Fibroblast of lung (primary cell): ENCODE results near the gene SMIM7. TPM values are rescaled to one million over a fixed set of nuclear protein-coding genes. Genes with fewer than 3 reads are reported as not detected.
A peak's percentile ranks its signal among the peaks of the same experiment; 100 is the strongest.

Experiments used
- DNase-seq, 2 donors: peaks; one replicate each; pipeline versions ENCODE4 v3.0.0 to v3.0.0-alpha.2; 2010; ENCODE audit warnings: low read depth in 2 of 2
- H2AFZ ChIP-seq: 2 replicates; pipeline ENCODE4 v1.5.1; 2012; ENCODE audit warnings: low read length, control low read depth, inconsistent platforms
- H3K27ac ChIP-seq: 2 replicates; pipeline ENCODE4 v1.5.1; 2011; ENCODE audit warnings: low read length, control low read depth; ENCODE audit not compliant: insufficient read depth
- H3K27me3 ChIP-seq: 2 replicates; pipeline ENCODE4 v1.5.1; 2011; ENCODE audit warnings: mild to moderate bottlenecking, low read length; ENCODE audit not compliant: control insufficient read depth, insufficient read depth
- H3K36me3 ChIP-seq: 2 replicates; pipeline ENCODE4 v1.5.1; 2011; ENCODE audit warnings: low read length; ENCODE audit not compliant: control insufficient read depth, insufficient read depth
- H3K4me1 ChIP-seq: 2 replicates; pipeline ENCODE4 v1.5.1; 2011; ENCODE audit warnings: low read length; ENCODE audit not compliant: control insufficient read depth, insufficient read depth; ENCODE audit errors: extremely low read depth
- H3K4me2 ChIP-seq: 2 replicates; pipeline ENCODE4 v1.5.1; 2011; ENCODE audit warnings: low read length, control low read depth; ENCODE audit not compliant: insufficient read depth; ENCODE audit errors: extremely low read depth
- H3K4me3 ChIP-seq, 4 experiments: fragments of 200-600 bp in 1 of 4; sonication (generic) in 1 of 4; replicated peaks in 1 of 4; 2 replicates each; pipeline ENCODE4 v1.5.1; 2011 to 2016; ENCODE audit warnings: low read length in 4 of 4, low read depth in 3 of 4, mild to moderate bottlenecking in 3 of 4, control low read depth in 2 of 4, inconsistent platforms in 1 of 4, mixed read lengths in 1 of 4; ENCODE audit not compliant: insufficient read depth in 1 of 4; ENCODE audit errors: control extremely low read depth in 1 of 4
- H3K79me2 ChIP-seq: 2 replicates; pipeline ENCODE4 v1.5.1; 2012; ENCODE audit warnings: mild to moderate bottlenecking, low read length, inconsistent platforms; ENCODE audit not compliant: control insufficient read depth, insufficient read depth
- H3K9ac ChIP-seq: 2 replicates; pipeline ENCODE4 v1.5.1; 2011; ENCODE audit warnings: mild to moderate bottlenecking, low read length, control low read depth; ENCODE audit not compliant: insufficient read depth
- H3K9me3 ChIP-seq: 2 replicates; pipeline ENCODE4 v1.5.1; 2012; ENCODE audit warnings: low read depth, low read length; ENCODE audit not compliant: control insufficient read depth, insufficient read depth
- H4K20me1 ChIP-seq: 2 replicates; pipeline ENCODE4 v1.5.1; 2011; ENCODE audit warnings: low read length; ENCODE audit not compliant: control insufficient read depth, insufficient read depth; ENCODE audit errors: extremely low read depth
- CTCF ChIP-seq, 2 donors: IDR thresholded peaks in 1 of 2; conservative IDR thresholded peaks in 1 of 2; 1 replicate in 1 of 2; 2 replicates in 1 of 2; pipeline ENCODE4 v1.5.1; 2011 to 2012; ENCODE audit warnings: low read length in 2 of 2, control low read depth in 1 of 2, inconsistent platforms in 1 of 2, low read depth in 1 of 2, mild to moderate bottlenecking in 1 of 2
- EZH2 ChIP-seq: IDR thresholded peaks from 2 replicates; pipeline ENCODE4 v1.5.1; 2012; ENCODE audit warnings: low read length, control low read depth, mild to moderate bottlenecking; ENCODE audit errors: missing control alignments
- polyA plus RNA-seq, 2 donors: library from polyadenylated mRNA; depleted of rRNA in 1 of 2; stranded (reverse) in 1 of 2; unstranded in 1 of 2; fragments of >200 nt; gene quantifications; 2 replicates each; pipeline ENCODE4 v1.2.1, GENCODE V29; 2011 to 2012; ENCODE audit warnings: missing spikeins in 1 of 2
- total RNA-seq: library from RNA; depleted of rRNA; stranded (reverse); fragments of >200 nt; gene quantifications from 2 replicates; pipeline ENCODE4 v1.2.1, GENCODE V29; 2014

SMIM7 gene
- total and polyA plus RNA-seq, 2 donors (not counting 1 experiment from before 2014, with no cell fraction given): 58.1 to 91.4 TPM

GRCh38 chr19:16605553-16605994, 54.4 kb downstream of the SMIM7 start:
- H3K27ac ChIP-seq: no peak overlapping the region
- H4K20me1 ChIP-seq: no peaks in the 10 kb centered on the region
- H3K4me2 ChIP-seq: no peak overlapping the region

GRCh38 chr19:16605115-16605514, 54.8 kb downstream of the SMIM7 start:
- no peak for TF ChIP-seq EZH2
- no peak for TF ChIP-seq CTCF (conservative IDR thresholded peaks at IDR 0.05 in 1 of 2, IDR thresholded peaks at IDR 0.05 in 1 of 2; ENCODE audit: low read depth in 1 of 2, low read length in 2 of 2)
- Histone ChIP-seq H3K4me3 (no peak overlapping the region), H3K9ac (no peak overlapping the region), H3K79me2 (peaks cover 85% of the 10 kb centered on the region), H3K27me3 (no peaks in the 10 kb centered on the region), H3K4me1 (peaks cover 6% of the 10 kb centered on the region), H2AFZ (no peak overlapping the region), H3K36me3 (peaks cover 1% of the 10 kb centered on the region), H3K4me2 (no peak overlapping the region), H3K27ac (no peak overlapping the region), H4K20me1 (no peaks in the 10 kb centered on the region), H3K9me3 (no peaks in the 10 kb centered on the region)
- DNase-seq: no peak

More at GRCh38 chr19:16605553-16605994, 54.4 kb downstream of the SMIM7 start:
- peak in 1 of 2 donors; percentile 38 for DNase-seq
- peaks cover 6% of the 10 kb centered on the region for H3K4me1 ChIP-seq
- no peak overlapping the region for H2AFZ ChIP-seq
- peaks cover 82% of the 10 kb centered on the region for H3K79me2 ChIP-seq
- H3K9me3 ChIP-seq: no peaks in the 10 kb centered on the region
- H3K9ac ChIP-seq: no peak overlapping the region
- H3K36me3 ChIP-seq: peaks cover 1% of the 10 kb centered on the region
- no peaks in the 10 kb centered on the region for H3K27me3 ChIP-seq
- H3K4me3 ChIP-seq: no peak overlapping the region
- TF ChIP-seq EZH2 (no peak), CTCF (conservative IDR thresholded peaks at IDR 0.05 in 1 of 2, IDR thresholded peaks at IDR 0.05 in 1 of 2; ENCODE audit: low read depth in 1 of 2, low read length in 2 of 2) (no peak)

- no peaks in the 10 kb centered on the region for H3K9me3 ChIP-seq
- no peaks in the 10 kb centered on the region for H3K27me3 ChIP-seq
- H3K79me2 ChIP-seq: peaks cover 85% of the 10 kb centered on the region
- no peak overlapping the region for H3K4me2 ChIP-seq
- H3K36me3 ChIP-seq: peaks cover 1% of the 10 kb centered on the region
- H3K9ac ChIP-seq: no peak overlapping the region
- peaks cover 6% of the 10 kb centered on the region for H3K4me1 ChIP-seq
- no peak for TF ChIP-seq CTCF (conservative IDR thresholded peaks at IDR 0.05 in 1 of 2, IDR thresholded peaks at IDR 0.05 in 1 of 2; ENCODE audit: low read depth in 1 of 2, low read length in 2 of 2)
- TF ChIP-seq EZH2: no peak
- H2AFZ ChIP-seq: no peak overlapping the region
- DNase-seq: no peak
- H3K4me3 ChIP-seq: no peak overlapping the region
- H3K27ac ChIP-seq: no peak overlapping the region
- H4K20me1 ChIP-seq: no peaks in the 10 kb centered on the region
Observed at GRCh38 chr19:16604615-16605014, 55.3 kb downstream of the SMIM7 start.
